Endothelial cell of umbilical vein (primary cell): Measurements from ENCODE around the gene TMEM175. TPM values are rescaled to one million over a fixed set of nuclear protein-coding genes. Genes with fewer than 3 reads are reported as not detected.

Experiments used
- BruUV-seq: library from RNA; stranded (reverse); fragments of 400-500 nt; replicated peaks from 2 replicates; lab custom pipeline; 2021; lab: Mats Ljungman, UMichigan
- CTCF ChIA-PET: fragments of 300-600, 350-600 bp; sonication (Branson Sonifier 250); formaldehyde crosslinking; loops from one replicate; lab custom pipeline; 2021; ENCODE audit warnings: antibody characterized with exemption, inconsistent platforms; lab: Charles Lee
- POLR2A ChIA-PET: fragments of 300-600, 350-600 bp; sonication (Branson Sonifier 250); formaldehyde crosslinking; loops from one replicate; lab custom pipeline; 2021; ENCODE audit warnings: antibody characterized with exemption, inconsistent platforms; lab: Charles Lee
- DNase-seq: peaks from one replicate; pipeline ENCODE4 v3.0.0-alpha.2; 2011; ENCODE audit warnings: low read depth, low spot score
- FAIRE-seq: peaks from 2 replicates; lab custom pipeline; 2011; peaks lifted over from hg19 to GRCh38; lab: Jason Lieb, UNC
- H2AFZ ChIP-seq: 2 replicates; pipeline ENCODE4 v1.6.0; 2012; ENCODE audit warnings: low read depth, low read length, control low read depth, inconsistent platforms
- H3K27ac ChIP-seq: 2 replicates; pipeline ENCODE4 v1.5.1; 2011; ENCODE audit warnings: low read depth, mild to moderate bottlenecking, control low read depth, low read length, moderate library complexity; ENCODE audit not compliant: insufficient read depth
- H3K27me3 ChIP-seq, 2 experiments: 2 replicates each; pipeline versions ENCODE4 v1.6.0 to v1.6.1; 2011; ENCODE audit warnings: low read length in 2 of 2, mixed read lengths in 1 of 2; ENCODE audit not compliant: control insufficient read depth in 2 of 2, insufficient read depth in 2 of 2
- H3K36me3 ChIP-seq, 2 experiments: 2 replicates in 1 of 2; 3 replicates in 1 of 2; pipeline ENCODE4 v1.5.1; 2011; ENCODE audit warnings: low read length in 2 of 2, mild to moderate bottlenecking in 1 of 2, moderate library complexity in 1 of 2; ENCODE audit not compliant: control insufficient read depth in 2 of 2, insufficient read depth in 2 of 2; ENCODE audit errors: extremely low read depth in 1 of 2
- H3K4me1 ChIP-seq: 3 replicates; pipeline ENCODE4 v1.5.1; 2011; ENCODE audit warnings: mild to moderate bottlenecking, low read length; ENCODE audit not compliant: control insufficient read depth, insufficient read depth; ENCODE audit errors: extremely low read depth
- H3K4me2 ChIP-seq: 2 replicates; pipeline ENCODE4 v1.6.1; 2011; ENCODE audit warnings: low read length, control low read depth, mixed read lengths; ENCODE audit not compliant: insufficient read depth
- H3K4me3 ChIP-seq, 3 experiments: fragments of 200-600 bp in 1 of 3; sonication (generic), shearing (Covaris generic) in 1 of 3; replicated peaks in 1 of 3; 2 replicates each; pipeline ENCODE4 v1.5.1; 2011 to 2016; ENCODE audit warnings: control low read depth in 3 of 3, low read length in 3 of 3, mild to moderate bottlenecking in 2 of 3, inconsistent platforms in 1 of 3, low read depth in 1 of 3, moderate library complexity in 1 of 3; ENCODE audit not compliant: insufficient read depth in 1 of 3
- H3K79me2 ChIP-seq: 2 replicates; pipeline ENCODE4 v1.6.0; 2012; ENCODE audit warnings: low read length, inconsistent platforms; ENCODE audit not compliant: control insufficient read depth, insufficient read depth
- H3K9ac ChIP-seq: replicated peaks from 2 replicates; pipeline ENCODE3; 2011; ENCODE audit warnings: low read length, control low read depth; ENCODE audit not compliant: insufficient read depth; ENCODE audit errors: extremely low read depth
- H3K9me1 ChIP-seq: replicated peaks from 3 replicates; pipeline ENCODE4 v1.6.0; 2011; ENCODE audit warnings: mild to moderate bottlenecking, low read length; ENCODE audit not compliant: control insufficient read depth, insufficient read depth; ENCODE audit errors: extremely low read depth
- H3K9me3 ChIP-seq: replicated peaks from 2 replicates; pipeline ENCODE4 v1.5.1; 2012; ENCODE audit warnings: low read length, inconsistent platforms; ENCODE audit not compliant: control insufficient read depth, insufficient read depth
- H4K20me1 ChIP-seq: replicated peaks from 2 replicates; pipeline ENCODE3; 2011; ENCODE audit warnings: mild to moderate bottlenecking, low read length; ENCODE audit not compliant: control insufficient read depth, insufficient read depth; ENCODE audit errors: extremely low read depth
- EZH2 ChIP-seq: IDR thresholded peaks from 2 replicates; pipeline ENCODE4 v1.6.1; 2012; ENCODE audit warnings: borderline replicate concordance, low read depth, mild to moderate bottlenecking, moderate library complexity, low read length, inconsistent platforms; ENCODE audit not compliant: severe bottlenecking
- FOS ChIP-seq: IDR thresholded peaks from 2 replicates; pipeline ENCODE4 v1.6.1; 2011; ENCODE audit warnings: mild to moderate bottlenecking, low read length, moderate library complexity, borderline replicate concordance; ENCODE audit not compliant: insufficient read depth
- GATA2 ChIP-seq: IDR thresholded peaks from 2 replicates; pipeline ENCODE4 v1.7.0; 2011; ENCODE audit warnings: low read depth, mild to moderate bottlenecking, moderate library complexity, mixed read lengths, low read length; ENCODE audit not compliant: insufficient read length, insufficient read depth
- JUN ChIP-seq: IDR thresholded peaks from 2 replicates; pipeline ENCODE4 v1.6.1; 2011; ENCODE audit warnings: borderline replicate concordance, low read depth; ENCODE audit not compliant: insufficient read length, insufficient read depth
- MYC ChIP-seq: IDR thresholded peaks from one replicate; pipeline ENCODE4 v1.6.1; 2011; ENCODE audit warnings: mild to moderate bottlenecking, low read depth, low read length
- POLR2A ChIP-seq: IDR thresholded peaks from 2 replicates; pipeline ENCODE4 v1.6.1; 2012; ENCODE audit warnings: low read depth, mild to moderate bottlenecking, control low read depth, low read length
- POLR2AphosphoS5 ChIP-seq: IDR thresholded peaks from 2 replicates; pipeline ENCODE4 v1.6.1; 2012; ENCODE audit warnings: low read depth, mild to moderate bottlenecking, control low read depth, low read length, moderate library complexity; ENCODE audit not compliant: insufficient read depth
- dilution Hi-C: fragments of 300-500 bp; cut with MboI; formaldehyde crosslinking; loops from one replicate; pipeline ENCODE4 v1.15.0; 2019; ENCODE audit warnings: low sequenced_read_pairs; ENCODE audit not compliant: extremely low pct_ligation_motif_present
- intact Hi-C: fragments of 100-400 bp; cut with micrococcal nuclease; formaldehyde crosslinking; loops from one replicate; pipeline ENCODE4 v1.10.0; 2022
- polyA plus RNA-seq, 4 experiments: library from polyadenylated mRNA; depleted of rRNA in 3 of 4; stranded (reverse) in 3 of 4; unstranded in 1 of 4; fragments of >200 nt; gene quantifications; 2 replicates each; pipeline versions ENCODE4 v1.2.1 to v1.2.3, GENCODE V29; 2011 to 2012; ENCODE audit warnings: missing spikeins in 1 of 4
- total RNA-seq: library from RNA; stranded (reverse); gene quantifications from 2 replicates; pipeline ENCODE4 v1.2.3, GENCODE V29; 2021
- TF ChIP-seq, protein P1 (sequence below), 2 donors: IDR thresholded peaks; 1 replicate in 1 of 2; 2 replicates in 1 of 2; pipeline ENCODE4 v1.5.1; 2011; ENCODE audit warnings: low read length in 2 of 2, mild to moderate bottlenecking in 2 of 2, moderate library complexity in 2 of 2, control low read depth in 1 of 2, inconsistent platforms in 1 of 2, low read depth in 1 of 2; ENCODE audit not compliant: insufficient read depth in 1 of 2; ENCODE audit errors: extremely low read depth in 1 of 2
- TF ChIP-seq, protein P2 (sequence below): IDR thresholded peaks from 2 replicates; pipeline ENCODE4 v1.6.1; 2011; ENCODE audit not compliant: insufficient read depth, insufficient read length

Gene TMEM175
- total and polyA plus RNA-seq, 2 donors (not counting 3 experiments of a cell fraction or from before 2014, with no cell fraction given) = 21.9 to 80.1 TPM

GRCh38 chr4:924107-925096, 7.9 kb upstream of the TMEM175 start:
- Histone ChIP-seq H3K27me3 (no peaks in the 10 kb centered on the region), H3K9me3 (no peaks in the 10 kb centered on the region), H3K79me2 (peaks cover 81% of the 10 kb centered on the region), H3K4me2 (no peak overlapping the region), H3K36me3 (peaks cover 0 to 2% of the 10 kb centered on the region in 2 experiments), H3K9me1 (no peaks in the 10 kb centered on the region), H3K27ac (peak overlapping the region; percentile 15), H4K20me1 (no peaks in the 10 kb centered on the region), H3K4me1 (no peaks in the 10 kb centered on the region), H3K4me3 (no peak overlapping the region), H3K9ac (no peak overlapping the region), H2AFZ (no peak overlapping the region)
- no TSS peak for BruUV-seq
- dilution Hi-C loops = no loop called here
- DNase-seq (peak; percentile 38), FAIRE-seq (peak; percentile 18)
- no peak for TF ChIP-seq GATA2
- TF ChIP-seq FOS = no peak
- TF ChIP-seq, protein P1, sequence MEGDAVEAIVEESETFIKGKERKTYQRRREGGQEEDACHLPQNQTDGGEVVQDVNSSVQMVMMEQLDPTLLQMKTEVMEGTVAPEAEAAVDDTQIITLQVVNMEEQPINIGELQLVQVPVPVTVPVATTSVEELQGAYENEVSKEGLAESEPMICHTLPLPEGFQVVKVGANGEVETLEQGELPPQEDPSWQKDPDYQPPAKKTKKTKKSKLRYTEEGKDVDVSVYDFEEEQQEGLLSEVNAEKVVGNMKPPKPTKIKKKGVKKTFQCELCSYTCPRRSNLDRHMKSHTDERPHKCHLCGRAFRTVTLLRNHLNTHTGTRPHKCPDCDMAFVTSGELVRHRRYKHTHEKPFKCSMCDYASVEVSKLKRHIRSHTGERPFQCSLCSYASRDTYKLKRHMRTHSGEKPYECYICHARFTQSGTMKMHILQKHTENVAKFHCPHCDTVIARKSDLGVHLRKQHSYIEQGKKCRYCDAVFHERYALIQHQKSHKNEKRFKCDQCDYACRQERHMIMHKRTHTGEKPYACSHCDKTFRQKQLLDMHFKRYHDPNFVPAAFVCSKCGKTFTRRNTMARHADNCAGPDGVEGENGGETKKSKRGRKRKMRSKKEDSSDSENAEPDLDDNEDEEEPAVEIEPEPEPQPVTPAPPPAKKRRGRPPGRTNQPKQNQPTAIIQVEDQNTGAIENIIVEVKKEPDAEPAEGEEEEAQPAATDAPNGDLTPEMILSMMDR (IDR thresholded peaks at IDR 0.05; ENCODE audit: extremely low read depth in 1 of 2, insufficient read depth in 1 of 2, low read depth in 1 of 2, low read length in 2 of 2) = no peak
- TF ChIP-seq MYC = no peak
- no peak for TF ChIP-seq POLR2AphosphoS5
- no peak for TF ChIP-seq EZH2
- TF ChIP-seq, protein P2, sequence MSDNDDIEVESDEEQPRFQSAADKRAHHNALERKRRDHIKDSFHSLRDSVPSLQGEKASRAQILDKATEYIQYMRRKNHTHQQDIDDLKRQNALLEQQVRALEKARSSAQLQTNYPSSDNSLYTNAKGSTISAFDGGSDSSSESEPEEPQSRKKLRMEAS = no peak
- no peak for TF ChIP-seq JUN
- TF ChIP-seq POLR2A = no peak
- ChIA-PET POLR2A (no interaction called here), CTCF (no interaction called here)
- intact Hi-C loops = no loop called here
